ENCODE measurements around the gene LOXL1. TPM values are rescaled to one million over a fixed set of nuclear protein-coding genes. Genes with fewer than 3 reads are reported as not detected.

Gene LOXL1
- total and polyA plus RNA-seq, 2 donors (not counting 1 experiment from before 2014, with no cell fraction given) = 0.21 to 0.49 TPM

DNA sequence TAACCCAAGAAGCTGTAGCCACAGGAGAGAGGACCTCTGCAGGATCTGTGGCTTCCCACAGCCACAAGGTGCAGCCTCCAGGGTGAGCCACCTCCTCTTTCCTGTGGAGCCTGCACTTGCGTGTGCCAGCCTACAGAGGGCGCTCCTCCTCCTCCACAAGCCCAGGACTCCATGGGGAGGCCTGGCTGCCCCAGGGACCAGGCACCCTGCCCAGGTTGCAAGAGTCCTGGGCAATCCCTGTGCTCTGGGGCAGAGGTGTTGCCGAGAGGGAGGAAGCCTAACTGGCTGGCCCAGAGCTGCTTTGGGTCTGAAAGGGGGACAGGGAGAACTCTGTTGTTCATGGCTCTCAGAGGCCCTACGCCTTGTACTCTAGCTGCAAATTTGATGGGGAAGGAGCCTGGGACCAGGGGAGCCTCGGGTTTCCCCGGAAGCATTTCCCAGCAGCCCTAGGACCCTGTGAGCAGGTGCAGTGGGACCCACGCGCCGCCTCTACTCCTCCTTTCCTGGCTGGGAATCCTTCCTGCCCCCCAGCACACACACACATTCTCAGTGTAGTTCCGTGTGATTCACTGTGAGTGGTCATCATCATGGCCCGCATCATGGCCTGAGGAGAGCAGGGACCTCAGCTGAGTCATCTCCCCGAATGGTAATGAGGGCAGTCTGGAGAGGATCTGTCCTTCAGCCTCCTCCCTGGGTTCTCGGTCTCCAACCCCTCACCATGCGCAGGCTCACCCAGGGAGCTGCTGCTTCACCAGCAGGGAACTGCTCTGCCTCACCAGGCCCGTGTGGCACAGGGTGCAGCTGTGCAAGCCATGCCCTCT, 28.6 kb upstream of the LOXL1 start:
- H3K27me3 ChIP-seq (replicated peaks in 1 of 4; ENCODE audit: control extremely low read depth in 1 of 4, control insufficient read depth in 3 of 4, insufficient read depth in 4 of 4, low read length in 3 of 4) = peaks cover 0 to 3% (median 0%) of the 10 kb centered on the region in 4 experiments
- H3K4me3 Mint-ChIP-seq = no peak overlapping the region
- H3K4me3 ChIP-seq (ENCODE audit: control extremely low read depth in 1 of 5, extremely low read depth in 1 of 5, insufficient read depth in 1 of 5, low read depth in 2 of 5, low read length in 4 of 5) = no peak overlapping the region
- H4K20me1 ChIP-seq (ENCODE audit: control insufficient read depth, insufficient read depth, low read length, poor library complexity, severe bottlenecking) = no peaks in the 10 kb centered on the region
- ChIA-PET POLR2A (no interaction called here), CTCF (interaction anchor here (1.9 kb wide), 1 partner anchor 9 kb away, joined by 7 read pairs; no protein-coding TSS in a partner anchor)
- no peaks in the 10 kb centered on the region for H3K4me1 ChIP-seq (ENCODE audit: control insufficient read depth in 2 of 2, insufficient read depth in 2 of 2, low read length in 2 of 2)
- no peak overlapping the region for H3K27ac ChIP-seq (ENCODE audit: low read length in 2 of 2)
- H3K4me1 Mint-ChIP-seq = no peaks in the 10 kb centered on the region
- no peak overlapping the region for H3K4me2 ChIP-seq (replicated peaks; ENCODE audit: low read depth, low read length, poor library complexity, severe bottlenecking)
- no peak overlapping the region for H3K9ac ChIP-seq (ENCODE audit: low read length)
- intact Hi-C loops (cut with micrococcal nuclease) = no loop called here
- peaks cover 2% of the 10 kb centered on the region for H3K9me3 Mint-ChIP-seq (ENCODE audit: insufficient read depth)
- TF ChIP-seq EZH2 (IDR thresholded peaks at IDR 0.05; ENCODE audit: borderline replicate concordance, insufficient read depth, low read depth, low read length, poor library complexity, severe bottlenecking) = no peak
- TF ChIP-seq, protein P1, sequence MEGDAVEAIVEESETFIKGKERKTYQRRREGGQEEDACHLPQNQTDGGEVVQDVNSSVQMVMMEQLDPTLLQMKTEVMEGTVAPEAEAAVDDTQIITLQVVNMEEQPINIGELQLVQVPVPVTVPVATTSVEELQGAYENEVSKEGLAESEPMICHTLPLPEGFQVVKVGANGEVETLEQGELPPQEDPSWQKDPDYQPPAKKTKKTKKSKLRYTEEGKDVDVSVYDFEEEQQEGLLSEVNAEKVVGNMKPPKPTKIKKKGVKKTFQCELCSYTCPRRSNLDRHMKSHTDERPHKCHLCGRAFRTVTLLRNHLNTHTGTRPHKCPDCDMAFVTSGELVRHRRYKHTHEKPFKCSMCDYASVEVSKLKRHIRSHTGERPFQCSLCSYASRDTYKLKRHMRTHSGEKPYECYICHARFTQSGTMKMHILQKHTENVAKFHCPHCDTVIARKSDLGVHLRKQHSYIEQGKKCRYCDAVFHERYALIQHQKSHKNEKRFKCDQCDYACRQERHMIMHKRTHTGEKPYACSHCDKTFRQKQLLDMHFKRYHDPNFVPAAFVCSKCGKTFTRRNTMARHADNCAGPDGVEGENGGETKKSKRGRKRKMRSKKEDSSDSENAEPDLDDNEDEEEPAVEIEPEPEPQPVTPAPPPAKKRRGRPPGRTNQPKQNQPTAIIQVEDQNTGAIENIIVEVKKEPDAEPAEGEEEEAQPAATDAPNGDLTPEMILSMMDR (IDR thresholded peaks at IDR 0.05) = peak; percentile 48
- no peaks in the 10 kb centered on the region for H3K36me3 ChIP-seq (replicated peaks in 1 of 2; ENCODE audit: control extremely low read depth in 1 of 2, control insufficient read depth in 1 of 2, extremely low read depth in 1 of 2, insufficient read depth in 2 of 2, low read length in 1 of 2)
- peaks cover 22% of the 10 kb centered on the region for H3K27me3 Mint-ChIP-seq
- peak; percentile 27 for DNase-seq
- H3K79me2 ChIP-seq (ENCODE audit: control insufficient read depth, insufficient read depth, low read length) = no peaks in the 10 kb centered on the region
- peaks cover 0 to 4% (median 0%) of the 10 kb centered on the region in 3 donors for H3K9me3 ChIP-seq (ENCODE audit: control extremely low read depth in 1 of 3, control insufficient read depth in 2 of 3, insufficient read depth in 1 of 3, low read length in 2 of 3)
- 80% methylated on average over 9 of the region's 15 CpGs for WGBS (ENCODE audit: insufficient coverage)
- H2AFZ ChIP-seq (ENCODE audit: insufficient read depth, low read depth, low read length, poor library complexity, severe bottlenecking) = no peak overlapping the region
- peak; percentile 43 for ATAC-seq (ENCODE audit: low read depth)
- no peak overlapping the region for H3K27ac Mint-ChIP-seq

All from B cell (primary cell).